HG03342 (cell line): ENCODE measurements around the gene SEC16A.

ENCODE experiments used
- ATAC-seq: cut with Tn5 transposase; IDR thresholded peaks from one replicate; pipeline ENCODE4 v1.9.1; 2021; ENCODE audit warnings: mild to moderate bottlenecking, moderate library complexity; ENCODE audit not compliant: unreplicated experiment

Gene SEC16A

GRCh38 chr9:136488247-136489214 is 5.7 kb upstream of the SEC16A start:
- no peak for ATAC-seq

GRCh38 chr9:136487672-136488071 is 4.8 kb upstream of the SEC16A start:
- ATAC-seq, result no peak

DNA sequence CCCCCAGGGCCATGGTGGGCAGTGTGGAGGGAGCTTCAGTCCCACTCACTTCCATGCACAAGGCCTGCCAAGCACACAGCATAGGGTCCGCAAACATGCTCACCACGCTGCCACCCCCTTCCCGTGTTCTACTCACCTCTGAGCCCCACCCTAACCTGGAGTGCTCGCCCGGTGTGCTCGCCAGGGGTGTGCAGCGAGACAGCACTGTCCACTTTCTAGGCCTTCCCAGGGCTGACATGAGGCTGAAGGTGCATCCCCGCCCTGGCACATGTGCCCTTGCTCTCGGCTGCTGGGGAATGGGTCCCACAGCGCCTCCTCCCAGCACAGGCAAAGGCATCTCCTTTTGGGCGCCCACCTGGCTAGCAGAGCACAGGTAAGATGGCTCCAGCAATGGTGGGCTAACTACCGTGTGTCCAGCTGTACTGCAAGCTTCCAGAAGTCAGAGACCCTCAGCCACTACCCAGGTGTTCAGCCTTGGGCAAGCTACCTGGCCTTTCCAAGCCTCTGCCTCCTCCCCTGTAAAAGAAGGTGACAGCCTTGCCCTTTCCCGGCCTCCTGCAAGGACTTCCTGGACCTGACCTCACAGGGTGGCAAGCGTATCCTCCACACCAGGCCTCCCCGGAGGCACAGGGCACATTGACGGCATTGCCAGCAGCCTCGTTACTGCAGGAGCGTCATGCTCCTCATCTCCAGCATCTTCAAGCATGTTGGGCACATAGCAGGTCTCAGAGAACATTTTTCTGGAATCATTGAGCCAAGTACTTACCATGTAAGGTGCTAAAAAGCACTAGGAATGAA is 4.2 kb upstream of the SEC16A start:
- ATAC-seq, result no peak

- no peak for ATAC-seq
These were observed 3.3 kb upstream of the SEC16A start for GRCh38 chr9:136486131-136486530.

GRCh38 chr9:136485049-136486045 is 2.5 kb upstream of the SEC16A start:
- no peak for ATAC-seq

DNA sequence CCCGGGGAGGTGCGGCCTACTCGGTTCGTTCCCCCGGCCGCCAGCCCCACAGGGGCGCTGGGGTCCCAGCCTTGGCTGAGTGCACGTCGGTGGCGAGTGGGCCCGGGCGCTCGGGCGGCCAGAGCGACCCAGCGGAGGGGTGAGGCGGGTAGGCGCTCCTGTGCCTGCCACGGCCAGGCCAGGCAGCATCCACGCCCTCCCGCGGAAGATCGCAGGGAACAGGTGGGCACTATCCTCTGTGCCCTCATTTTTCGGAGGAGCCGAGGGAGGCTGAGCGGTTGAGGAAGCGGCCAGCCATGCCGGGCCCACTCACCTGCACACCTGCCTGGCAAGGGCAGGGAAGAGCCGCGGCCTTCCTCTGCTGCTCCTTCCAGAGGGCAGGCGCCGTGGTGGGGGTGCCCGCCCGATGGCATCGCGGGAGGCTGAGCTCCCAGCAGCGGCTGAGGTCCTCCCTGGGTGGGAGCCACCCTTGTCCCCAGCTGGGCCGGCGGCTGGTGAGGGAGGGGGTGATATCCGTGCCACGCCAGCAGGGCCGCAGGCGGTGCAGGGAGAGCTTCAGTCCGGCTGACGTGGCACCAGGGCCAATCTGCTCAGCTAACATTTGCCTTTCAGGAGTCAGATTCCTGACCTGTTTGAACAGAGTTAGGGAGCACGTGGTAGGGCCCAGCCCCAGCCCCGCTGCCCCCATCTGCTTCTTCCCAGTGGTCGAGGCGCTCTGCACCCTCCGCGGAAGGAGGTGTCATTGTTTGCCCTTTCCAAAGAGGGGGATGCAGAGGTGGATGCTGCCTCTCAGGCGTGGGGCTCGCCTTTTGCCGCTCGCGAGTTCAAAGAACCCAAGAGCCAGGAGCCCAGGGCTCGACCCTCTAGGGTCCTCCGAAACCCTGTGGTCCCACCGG is 1.6 kb upstream of the SEC16A start:
- no peak for ATAC-seq

DNA sequence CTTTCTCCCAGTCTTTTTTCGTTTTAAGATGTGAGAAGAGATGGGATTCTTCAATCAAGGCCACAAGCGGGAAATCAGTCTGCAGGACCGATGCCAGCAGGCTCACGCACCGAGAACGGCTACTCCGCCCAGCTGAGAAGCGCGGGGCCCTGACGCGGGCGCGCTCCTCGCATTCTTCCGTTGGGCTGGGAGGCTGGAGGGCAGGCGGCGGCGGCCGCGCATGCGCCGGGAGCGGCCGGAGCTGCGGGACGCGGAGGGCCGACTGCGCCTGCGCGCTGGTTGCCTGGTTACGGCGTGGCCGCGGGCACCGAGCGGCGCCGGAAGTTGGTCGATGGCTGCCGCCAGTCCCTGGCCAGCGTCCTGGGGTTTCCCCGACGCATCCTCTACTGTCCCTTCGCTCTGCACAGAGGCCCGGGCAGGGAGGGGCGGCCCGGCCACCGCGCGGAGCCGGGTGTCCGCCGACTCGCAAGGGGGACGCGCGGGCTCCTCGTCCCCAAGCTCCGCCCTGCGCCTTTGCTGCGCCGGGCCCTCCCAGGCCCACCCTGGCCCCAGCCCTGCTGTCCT is 831 bp upstream of the SEC16A start:
- ATAC-seq, result peak; percentile 61

DNA sequence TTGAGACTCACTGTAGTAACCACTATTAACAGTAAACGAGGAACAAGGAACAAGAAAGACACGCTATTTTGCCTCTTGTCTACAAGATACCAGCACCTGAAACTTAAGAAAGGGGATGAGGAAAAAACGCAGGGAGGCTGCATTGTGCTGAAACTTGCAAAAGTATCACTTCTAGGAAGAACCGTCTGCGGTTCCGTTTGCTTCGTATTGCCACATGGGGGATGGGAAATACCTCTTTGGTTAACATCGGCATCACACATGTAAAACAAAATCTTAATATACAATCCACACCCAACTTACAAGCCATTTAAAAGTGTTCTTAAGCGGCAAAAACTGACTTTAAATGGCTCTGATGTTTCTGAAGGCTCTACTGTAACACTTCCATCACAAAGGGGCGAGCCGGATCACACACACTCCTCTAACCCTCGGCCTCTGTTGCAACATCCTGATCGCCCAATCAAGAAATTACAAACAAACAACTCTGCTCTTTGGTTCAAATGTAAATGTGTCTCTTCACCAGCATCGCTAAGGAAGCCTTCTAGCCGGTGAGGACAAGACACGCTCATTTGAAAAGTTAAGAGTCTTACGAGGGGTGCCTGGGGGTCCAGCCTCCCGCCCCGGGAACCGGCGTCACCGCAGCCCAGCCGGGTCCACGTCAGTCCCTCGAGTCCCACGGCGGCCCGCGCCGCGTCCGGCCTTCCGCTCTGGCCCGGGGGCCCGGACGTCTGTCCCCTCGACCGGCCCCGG is 621 bp downstream of the SEC16A start:
- ATAC-seq, result no peak

DNA sequence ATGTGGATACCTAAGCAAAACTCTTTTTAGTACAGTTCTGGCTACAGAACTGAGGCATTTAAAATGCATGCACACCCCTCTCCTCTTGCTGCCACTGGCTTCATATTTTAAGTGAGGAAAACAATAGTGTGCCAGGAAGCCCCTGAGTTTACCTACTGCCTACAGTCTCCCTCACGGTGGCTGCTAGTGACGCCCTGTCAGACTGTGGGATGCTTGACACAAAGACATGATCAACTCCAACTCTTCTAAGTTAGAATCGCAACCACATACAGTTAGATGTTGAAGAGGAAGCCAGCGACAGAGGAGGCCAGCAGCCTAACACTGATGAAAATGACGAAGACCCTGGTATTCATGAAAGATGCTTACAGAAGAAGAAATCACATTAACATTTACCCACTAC is 1.3 kb downstream of the SEC16A start:
- ATAC-seq, result no peak

GRCh38 chr9:136476369-136477150 is 6.3 kb downstream of the SEC16A start:
- no peak for ATAC-seq

GRCh38 chr9:136474974-136475865 is 7.6 kb downstream of the SEC16A start:
- ATAC-seq, result no peak

DNA sequence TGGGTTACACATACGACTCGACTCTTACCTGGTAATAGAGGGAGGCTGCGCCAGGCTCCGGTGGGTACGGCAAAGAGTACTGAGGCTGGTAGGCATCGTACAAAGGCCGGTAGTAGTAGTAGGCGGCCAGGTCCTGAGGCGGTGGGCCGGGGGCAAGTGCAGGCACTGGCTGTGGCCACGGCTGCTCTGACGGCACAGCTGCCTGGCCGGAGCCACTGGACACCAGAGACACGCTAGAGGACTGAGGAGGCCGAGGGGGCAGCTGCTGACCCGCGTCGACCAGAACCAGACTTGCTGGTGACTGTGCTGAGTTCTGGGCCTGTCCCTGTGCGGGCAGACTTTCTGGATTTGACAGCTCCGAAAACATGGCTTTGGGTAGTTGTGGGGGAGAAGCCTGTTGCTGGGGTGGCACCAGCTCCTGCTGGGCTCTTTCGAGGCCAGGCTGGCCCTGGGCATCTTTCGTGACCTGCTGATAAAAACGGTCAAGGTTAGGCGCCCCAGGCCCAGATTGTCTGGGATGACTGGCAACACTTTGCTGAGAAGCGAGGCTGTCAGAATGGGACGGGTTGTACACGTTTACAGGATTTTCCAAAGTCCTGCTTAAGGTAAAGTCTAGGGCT is 8.7 kb downstream of the SEC16A start:
- no peak for ATAC-seq

- ATAC-seq, result no peak
These were observed 9.5 kb downstream of the SEC16A start for GRCh38 chr9:136473354-136473721.

- ATAC-seq, result no peak
These were observed 10.0 kb downstream of the SEC16A start for GRCh38 chr9:136472640-136473353.

DNA sequence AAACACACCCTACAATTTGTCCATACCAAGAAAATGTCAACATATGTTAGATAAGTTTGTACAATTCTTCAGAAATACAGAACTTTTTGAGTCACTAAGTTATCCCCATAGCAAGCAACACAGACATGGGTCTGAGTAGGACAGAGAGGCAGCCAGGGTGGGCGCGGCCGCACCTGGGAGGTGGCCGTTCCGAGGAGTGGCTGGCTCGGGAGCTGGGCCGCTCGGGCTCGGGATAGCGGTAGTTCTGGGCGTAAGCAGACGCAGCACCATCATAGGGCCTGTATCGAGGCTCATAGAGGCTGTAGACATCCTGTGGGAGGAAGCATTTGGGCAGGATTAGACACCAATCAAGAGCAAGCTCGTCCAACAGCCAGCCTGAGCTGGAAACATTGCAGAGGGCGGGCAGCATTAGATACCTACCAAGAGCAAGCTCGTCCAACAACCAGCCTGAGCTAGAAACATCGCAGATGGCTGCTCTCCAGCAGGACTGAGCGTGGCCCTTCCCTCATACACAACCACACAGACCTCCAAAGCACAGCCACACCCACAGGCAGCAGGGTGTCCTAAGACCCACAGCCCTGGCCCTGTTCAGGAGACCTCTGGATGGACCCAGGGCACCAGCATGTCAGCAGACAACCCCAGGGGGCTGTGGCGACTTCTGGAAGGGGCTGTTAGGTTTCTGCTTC is 10.9 kb downstream of the SEC16A start:
- no peak for ATAC-seq
